SW480 (cell line): ENCODE data around the gene REC8.

Source experiments
- DNase-seq: peaks from one replicate; pipeline ENCODE4 v3.0.0-alpha.2; 2016; ENCODE audit warnings: low spot score

The REC8 gene

DNA sequence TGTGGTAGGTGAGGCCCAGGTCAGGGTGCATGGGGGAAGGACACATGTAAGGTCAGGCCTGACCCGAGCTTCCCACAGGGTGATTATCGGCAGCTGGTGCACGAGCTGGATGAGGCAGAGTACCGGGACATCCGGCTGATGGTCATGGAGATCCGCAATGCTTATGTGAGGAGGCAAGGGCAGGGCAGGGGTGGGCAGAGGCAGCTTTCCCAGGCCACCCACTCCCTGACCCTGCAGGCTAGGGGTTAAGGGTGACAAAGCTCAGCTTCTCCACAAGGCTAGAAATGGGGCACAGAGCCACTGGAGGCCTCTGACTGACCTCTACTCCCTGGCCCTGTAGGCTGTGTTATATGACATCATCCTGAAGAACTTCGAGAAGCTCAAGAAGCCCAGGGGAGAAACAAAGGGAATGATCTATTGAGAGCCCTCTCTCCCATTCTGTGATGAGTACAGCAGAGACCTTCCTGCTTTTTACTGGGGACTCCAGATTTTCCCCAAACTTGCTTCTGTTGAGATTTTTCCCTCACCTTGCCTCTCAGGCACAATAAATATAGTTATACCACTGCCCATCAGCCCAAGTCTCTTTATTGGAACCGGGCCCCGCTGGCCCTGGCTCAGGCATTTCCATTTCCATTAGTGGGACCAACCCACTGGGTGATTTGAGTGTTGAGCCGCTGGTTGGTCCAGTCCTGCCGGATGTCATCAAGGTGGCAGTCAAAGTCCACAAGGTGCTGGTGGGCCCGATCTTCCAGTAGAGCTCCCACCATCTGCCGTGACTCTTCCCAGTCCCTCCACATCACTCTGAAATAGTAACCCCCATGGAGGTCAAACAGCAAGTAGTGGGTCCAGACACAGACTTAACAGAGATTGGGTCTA lies 33.2 kb upstream of the REC8 start:
- DNase-seq, result no peak

DNA sequence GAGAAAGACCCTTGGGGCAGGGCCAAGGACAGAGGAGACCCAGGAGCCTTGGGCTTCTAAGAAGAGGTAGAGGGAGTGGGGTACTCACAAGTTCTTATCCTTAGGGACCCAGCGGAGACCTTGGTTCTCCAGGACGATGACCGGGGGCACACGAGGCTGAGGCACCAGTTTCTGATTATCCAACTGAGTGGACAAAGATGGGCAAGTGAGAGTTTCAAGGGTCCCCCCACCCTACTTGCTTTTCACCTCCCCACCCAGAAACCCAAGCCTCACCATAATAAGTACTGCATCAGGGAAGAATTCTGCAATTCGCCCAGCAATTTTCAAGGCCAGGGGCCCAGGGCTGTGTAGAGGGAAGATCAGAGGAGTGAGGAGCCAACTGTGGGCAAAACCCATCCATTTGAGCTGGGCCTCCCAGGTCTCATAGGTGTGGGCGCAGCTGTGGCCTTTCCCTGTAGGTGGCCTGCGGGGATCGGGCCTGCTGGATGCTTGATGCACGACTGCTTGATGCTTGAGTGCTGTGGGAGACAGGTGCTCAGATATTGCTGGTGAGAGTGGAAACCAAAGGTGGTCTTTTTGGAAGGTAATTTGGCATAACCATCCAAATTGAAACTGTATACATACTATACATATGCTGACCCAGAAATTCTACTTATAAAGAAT lies 32.5 kb upstream of the REC8 start:
- DNase-seq, result no peak

DNA sequence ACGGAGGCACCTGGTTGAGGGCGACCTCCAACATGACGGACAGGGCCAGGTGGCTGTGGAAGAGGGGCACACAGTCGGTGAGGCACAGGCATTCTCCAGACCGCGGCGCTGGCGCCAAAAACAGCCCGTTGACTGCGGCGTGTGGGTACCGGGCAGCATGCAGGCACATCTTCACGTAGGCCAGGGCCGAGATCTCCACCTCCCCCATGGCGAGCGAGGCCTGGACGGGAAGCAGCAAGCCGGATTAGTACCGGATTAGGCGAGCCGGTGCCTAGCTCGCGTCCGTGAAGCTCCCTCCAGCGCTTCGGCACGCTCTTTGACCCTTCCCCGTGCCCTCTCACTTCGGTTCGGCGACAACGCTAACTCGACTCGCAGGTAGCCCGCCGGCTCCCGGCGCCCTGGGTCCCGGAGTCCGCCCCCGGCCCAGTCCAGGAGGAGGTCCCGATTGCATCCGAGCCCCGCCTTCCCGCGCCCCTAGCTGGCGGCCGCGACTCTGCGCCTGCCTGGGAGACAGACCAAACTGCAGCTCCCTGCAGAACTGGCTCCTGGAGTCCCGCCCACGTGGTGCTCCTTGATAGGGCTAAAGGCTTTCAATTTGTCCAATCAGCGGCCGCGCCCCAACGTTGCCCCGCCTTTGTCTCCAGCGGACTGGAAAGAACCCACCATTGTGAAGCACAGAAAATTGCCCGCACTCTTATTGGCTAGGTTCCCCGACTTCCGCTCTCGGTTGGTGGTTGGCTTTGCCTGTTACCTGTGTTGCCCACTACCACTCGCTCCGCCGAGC lies 30.6 kb upstream of the REC8 start, which contains the start of gene EMC9:
EMC9 (minus strand) TSS at position 495 of the 784 bp plus-strand sequence; CDS start at position 208, 287 bp downstream.
- DNase-seq, result peak; percentile 99

DNA sequence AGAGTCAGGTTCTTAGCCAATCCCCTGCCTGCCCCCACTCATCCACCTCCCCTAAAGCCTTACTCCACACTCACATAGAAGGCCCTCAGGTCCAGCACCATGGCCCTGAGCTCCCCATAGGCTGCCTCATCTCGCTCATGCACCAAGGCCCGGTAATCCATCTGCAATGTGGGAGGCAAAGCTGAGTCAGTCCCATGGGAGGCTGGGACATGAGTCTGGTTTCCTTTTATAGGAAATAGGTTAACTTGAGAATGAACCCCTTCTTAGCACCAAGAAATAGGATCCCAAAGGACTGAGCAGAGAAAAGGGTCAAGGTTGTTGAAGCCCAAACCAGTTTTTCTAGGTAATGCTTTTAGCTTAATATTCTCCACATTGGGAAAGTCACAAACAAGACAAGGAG lies 28.4 kb upstream of the REC8 start:
- DNase-seq, result no peak

DNA sequence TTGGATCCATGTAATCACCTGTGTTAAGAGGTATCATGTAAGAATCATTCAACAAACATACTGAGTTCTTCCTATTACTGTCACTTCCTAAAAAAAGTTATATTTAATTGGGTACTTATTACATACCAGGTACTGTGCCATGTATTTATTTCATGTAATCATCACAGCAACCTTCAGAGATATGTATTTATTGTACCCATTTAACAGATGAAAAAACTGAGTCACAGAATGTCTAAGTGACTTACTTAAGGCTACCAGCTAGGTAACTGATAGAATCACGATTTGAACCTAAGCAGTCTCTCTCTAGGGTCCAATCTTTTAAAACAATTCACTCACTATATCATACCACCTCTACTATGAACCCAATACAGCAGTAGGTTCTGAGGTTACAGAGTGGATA lies 27.4 kb upstream of the REC8 start:
- no peak for DNase-seq

DNA sequence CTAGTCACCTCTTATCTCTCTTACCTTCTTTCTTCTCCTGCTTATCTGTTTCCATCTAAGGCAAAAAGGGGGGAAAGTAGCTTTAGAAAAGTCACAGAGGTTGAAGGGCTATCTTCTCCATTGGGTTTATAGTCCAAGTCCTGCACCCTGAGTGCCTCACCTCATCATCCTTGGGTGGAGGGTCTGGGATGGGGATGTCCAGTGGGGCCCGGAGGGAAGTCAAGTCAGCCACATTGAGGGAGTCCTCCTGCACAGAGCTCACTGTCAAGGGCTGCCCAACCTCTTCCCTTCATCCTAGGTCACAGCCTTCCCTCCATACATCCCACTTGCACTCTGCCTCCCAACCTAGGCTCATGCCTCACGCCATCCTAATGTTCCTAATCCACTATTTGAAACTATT lies 26.7 kb upstream of the REC8 start:
- DNase-seq, result no peak

DNA sequence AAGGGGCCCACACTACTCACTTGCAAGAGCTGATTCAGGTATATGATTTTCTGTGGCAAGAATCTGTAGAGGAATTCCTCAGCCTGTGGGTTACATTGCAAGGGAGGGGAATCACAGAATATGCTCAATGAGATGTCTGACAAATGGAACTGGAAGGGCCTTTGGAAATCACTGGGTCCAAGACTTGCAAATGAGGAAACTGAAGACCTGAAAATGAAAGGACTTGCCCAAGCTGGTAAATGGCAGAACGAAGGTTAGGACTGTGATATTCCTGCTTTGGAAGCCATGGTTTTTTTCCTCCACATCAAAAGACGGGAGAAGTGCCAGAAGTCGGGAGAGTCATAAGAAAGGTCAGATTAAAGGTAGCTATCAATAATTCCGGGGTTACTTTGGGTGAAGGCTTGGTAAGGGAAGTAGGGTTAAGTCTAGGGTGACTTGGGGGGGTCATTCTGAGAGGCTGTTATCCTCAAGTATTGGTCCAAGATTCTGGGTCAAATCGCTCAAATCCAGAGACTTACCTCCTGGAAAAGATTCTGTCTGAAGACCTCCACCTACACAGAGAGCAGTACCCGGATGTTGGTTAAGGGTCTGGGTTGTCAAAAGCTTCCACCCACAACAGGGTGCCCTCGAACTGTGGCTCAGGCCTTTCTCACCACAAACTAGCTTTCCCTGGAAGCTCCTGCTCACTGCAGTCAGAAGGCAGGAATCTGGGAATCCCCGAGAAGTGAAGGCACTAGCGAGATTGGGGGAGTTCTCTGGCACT lies 26.0 kb upstream of the REC8 start:
- no peak for DNase-seq

DNA sequence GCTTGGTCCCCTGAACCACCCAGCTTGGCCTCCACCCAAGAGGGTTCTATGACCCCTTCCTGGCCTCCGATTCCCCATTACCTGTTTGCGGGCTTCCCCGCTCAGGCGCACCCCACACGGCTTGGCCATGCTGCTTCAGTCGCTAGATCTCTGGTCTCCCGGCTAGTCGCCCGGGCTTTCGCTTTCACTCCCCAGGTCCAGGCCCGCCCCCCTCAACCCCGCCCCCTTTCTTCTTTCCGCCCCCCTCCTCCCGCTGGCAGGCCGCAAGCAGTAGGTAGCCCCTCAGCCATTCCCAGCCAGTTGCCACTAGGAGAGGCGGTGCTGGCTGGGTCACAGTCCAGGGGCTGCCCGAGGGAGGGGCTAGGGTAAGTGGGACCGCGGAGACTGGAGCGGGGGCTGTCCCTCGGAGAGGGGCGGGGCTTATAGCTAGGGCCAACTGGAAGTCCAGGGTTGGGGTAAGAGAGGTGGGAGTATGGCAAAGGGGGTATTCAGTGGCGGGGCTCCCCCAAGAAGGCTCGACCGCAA lies 25.4 kb upstream of the REC8 start, which contains the start of gene PSME2:
PSME2 (minus strand) TSS at position 158 of the 525 bp plus-strand sequence; CDS start at position 129, 29 bp downstream.
- peak; percentile 97 for DNase-seq

DNA sequence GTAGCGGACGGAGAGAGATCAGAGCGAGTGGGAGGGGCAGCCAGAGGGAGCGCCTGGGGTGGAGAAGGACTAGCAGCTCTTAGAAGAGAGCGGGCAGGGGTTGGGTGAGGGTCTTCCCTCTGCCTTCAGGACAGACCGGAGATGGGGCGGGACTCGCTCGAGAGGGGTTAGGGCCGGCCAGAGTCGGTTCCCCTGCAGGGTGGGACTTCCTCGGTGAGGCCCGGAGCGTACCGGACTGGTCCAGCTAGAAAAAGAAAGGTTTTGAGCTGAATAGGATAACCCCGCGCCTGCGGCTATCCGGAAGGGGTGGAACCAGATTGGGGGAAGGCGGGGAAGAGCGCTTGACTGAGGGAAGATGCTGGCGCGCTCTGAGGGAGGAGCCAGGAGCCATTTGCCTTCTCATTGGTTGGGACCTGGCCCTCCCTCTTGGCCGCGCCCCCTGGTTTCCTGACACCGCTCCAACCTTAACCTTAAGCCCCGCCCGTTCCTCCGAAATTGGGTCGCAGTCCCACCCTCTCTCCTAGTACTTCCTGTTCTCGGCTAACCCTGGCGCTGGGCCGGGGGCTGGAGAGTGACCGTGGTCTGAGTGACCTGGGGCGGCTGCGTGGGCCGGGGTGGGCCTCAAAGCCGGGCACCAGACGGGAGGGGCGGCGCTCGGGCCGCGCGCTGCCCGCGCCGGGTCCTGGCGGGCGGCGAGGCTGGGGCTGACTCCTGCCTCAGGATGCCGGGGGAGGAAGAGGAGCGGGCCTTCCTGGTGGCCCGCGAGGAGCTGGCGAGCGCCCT lies 24.7 kb upstream of the REC8 start, which contains the start of gene RNF31:
RNF31 (plus strand) TSS at position 521 of the 783 bp plus-strand sequence; CDS start at position 722, 201 bp downstream.
- DNase-seq, result peak; percentile 97

DNA sequence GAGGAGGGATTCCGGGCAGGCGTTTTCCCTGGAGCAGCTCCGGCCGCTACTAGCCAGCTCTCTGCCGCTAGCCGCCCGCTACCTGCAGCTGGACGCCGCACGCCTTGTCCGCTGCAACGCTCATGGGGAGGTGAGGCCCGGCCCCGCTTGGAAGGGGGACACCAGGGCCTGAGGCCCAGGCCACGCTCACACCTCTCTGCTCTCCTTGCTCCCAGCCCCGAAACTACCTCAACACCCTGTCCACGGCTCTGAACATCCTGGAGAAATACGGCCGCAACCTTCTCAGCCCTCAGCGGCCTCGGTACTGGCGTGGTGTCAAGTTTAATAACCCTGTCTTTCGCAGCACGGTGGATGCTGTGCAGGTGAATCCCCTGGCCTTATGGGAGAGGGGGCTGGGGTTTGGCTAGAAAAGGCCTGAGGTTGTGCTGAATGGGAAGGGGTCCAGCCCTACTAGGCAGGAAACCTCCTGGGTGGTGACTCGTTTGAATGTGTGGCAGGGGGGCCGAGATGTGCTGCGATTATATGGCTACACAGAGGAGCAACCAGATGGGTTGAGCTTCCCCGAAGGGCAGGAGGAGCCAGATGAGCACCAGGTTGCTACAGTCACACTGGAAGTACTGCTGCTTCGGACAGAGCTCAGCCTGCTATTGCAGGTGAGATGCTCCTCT lies 24.0 kb upstream of the REC8 start:
- no peak for DNase-seq

DNA sequence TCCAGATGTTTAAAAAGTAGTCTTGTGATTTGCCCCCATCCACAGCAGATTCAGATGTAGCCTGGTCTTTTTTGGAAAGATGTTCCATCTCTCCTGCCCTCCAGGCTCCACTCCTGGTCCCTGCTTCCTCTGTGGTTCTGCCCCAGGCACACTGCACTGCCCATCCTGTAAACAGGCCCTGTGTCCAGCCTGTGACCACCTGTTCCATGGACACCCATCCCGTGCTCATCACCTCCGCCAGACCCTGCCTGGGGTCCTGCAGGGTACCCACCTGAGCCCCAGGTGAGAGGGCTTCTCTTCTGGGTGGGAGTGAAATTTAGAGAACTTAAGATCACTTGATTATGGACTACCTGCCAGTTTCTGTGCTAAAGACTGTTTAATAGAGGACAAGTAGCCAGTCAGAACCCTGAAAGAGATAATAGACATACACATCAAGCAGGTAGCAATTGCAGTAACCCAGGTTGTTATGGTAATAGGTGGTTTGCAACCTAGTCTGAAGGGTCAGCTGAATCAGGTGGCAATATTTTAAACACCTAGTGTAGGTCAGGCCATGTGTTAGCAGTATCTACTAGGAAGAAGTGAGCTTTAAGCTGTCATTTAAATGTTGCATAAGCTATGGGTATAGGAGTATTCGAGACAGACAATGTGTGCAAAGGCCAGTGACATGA lies 22.4 kb upstream of the REC8 start:
- no peak for DNase-seq

DNA sequence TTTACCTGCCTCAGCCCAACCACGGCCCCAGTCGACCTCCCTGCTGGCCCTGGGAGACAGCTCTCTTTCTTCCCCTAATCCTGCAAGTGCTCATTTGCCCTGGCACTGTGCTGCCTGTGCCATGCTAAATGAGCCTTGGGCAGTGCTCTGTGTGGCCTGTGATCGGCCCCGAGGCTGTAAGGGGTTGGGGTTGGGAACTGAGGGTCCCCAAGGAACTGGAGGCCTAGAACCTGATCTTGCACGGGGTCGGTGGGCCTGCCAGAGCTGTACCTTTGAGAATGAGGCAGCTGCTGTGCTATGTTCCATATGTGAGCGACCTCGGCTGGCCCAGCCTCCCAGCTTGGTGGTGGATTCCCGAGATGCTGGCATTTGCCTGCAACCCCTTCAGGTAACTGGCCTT lies 21.8 kb upstream of the REC8 start:
- DNase-seq, result no peak

DNA sequence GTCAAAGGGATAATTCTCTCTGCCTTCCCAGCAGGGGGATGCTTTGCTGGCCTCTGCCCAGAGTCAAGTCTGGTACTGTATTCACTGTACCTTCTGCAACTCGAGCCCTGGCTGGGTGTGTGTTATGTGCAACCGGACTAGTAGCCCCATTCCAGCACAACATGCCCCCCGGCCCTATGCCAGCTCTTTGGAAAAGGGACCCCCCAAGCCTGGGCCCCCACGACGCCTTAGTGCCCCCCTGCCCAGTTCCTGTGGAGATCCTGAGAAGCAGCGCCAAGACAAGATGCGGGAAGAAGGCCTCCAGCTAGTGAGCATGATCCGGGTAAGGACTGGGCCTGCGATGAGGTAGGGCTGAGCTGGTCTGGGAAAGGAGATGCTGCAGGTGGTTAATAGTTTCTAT lies 21.3 kb upstream of the REC8 start:
- no peak for DNase-seq

DNA sequence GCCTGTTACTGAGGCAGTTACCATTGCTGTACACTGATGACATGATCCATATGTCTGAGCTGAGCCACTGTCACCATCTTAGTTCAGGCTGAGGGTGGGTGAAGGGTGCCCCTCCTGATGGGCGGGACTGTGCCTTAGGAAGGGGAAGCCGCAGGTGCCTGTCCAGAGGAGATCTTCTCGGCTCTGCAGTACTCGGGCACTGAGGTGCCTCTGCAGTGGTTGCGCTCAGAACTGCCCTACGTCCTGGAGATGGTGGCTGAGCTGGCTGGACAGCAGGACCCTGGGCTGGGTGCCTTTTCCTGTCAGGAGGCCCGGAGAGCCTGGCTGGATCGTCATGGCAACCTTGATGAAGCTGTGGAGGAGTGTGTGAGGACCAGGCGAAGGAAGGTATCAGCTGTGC lies 20.9 kb upstream of the REC8 start:
- DNase-seq, result no peak

DNA sequence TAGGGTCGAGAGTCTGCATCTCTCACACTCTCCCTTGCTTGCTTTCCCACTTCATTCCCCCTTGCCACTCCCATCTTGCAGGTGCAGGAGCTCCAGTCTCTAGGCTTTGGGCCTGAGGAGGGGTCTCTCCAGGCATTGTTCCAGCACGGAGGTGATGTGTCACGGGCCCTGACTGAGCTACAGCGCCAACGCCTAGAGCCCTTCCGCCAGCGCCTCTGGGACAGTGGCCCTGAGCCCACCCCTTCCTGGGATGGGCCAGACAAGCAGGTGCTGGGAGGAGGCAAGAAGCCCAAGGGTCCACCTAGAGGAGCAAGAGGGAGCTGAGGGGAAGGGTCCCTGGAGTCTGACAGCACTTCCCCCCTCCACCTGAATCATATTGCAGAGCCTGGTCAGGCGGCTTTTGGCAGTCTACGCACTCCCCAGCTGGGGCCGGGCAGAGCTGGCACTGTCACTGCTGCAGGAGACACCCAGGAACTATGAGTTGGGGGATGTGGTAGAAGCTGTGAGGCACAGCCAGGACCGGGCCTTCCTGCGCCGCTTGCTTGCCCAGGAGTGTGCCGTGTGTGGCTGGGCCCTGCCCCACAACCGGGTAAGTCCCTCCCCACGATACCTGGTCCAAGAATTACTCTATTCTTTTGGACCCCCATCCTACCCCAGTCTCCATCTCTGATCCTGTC lies 20.3 kb upstream of the REC8 start:
- no peak for DNase-seq

DNA sequence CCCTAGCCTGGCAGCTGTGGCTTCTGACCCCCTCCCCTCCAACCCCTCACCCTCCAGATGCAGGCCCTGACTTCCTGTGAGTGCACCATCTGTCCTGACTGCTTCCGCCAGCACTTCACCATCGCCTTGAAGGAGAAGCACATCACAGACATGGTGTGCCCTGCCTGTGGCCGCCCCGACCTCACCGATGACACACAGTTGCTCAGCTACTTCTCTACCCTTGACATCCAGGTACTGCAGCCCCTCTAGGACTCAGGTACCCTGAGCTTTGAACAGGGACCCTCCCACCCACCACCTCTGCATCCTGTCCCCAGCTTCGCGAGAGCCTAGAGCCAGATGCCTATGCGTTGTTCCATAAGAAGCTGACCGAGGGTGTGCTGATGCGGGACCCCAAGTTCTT lies 16.8 kb upstream of the REC8 start:
- DNase-seq, result no peak

DNA sequence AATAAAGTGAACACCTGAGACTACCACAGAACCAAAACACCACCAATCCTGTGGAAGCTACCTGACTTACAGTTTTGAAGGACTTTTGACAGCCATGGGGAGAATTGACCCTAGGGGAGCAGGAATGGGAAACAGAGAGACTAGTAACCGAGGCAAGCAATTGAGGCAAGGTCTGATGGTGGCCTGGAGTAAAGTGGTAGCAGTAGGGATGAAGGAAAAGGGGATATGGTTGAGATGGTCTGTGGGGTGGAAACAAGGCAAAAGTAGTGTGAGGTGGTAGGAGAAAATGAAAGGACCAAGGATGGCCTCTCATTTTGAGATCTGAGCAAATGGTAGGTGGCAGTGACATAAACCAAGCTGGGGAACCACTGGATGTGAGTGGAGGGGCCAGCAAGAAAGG lies 15.0 kb upstream of the REC8 start:
- no peak for DNase-seq

DNA sequence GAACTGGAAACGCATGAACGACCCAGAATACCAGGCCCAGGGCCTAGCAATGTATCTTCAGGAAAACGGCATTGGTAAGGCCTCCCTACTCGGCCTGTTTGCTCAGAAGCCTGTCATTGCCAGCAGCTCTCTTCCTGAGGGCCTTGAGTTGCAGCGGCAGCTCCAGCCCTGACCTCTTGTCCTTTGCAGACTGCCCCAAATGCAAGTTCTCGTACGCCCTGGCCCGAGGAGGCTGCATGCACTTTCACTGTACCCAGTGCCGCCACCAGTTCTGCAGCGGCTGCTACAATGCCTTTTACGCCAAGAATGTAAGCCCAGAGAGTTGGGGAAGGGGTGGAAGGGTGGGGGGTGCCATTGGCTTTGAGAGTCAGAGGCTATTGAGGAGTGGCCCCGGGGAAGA lies 14.5 kb upstream of the REC8 start:
- DNase-seq, result no peak
